GM10847 (cell line): ENCODE data around the gene SMOC2.

Experiments
- POLR2A ChIP-seq: IDR thresholded peaks from 2 replicates; pipeline ENCODE4 v1.6.1; 2011; ENCODE audit not compliant: insufficient read length; ENCODE audit errors: extremely low read depth

The SMOC2 gene

GRCh38 chr6:168440520-168441433, at the start of gene SMOC2:
Gene SMOC2, plus strand, starts transcription at chr6:168441184. Its CDS starts 187 bp downstream, at chr6:168441371.
- no peak for TF ChIP-seq POLR2A

GRCh38 chr6:168393126-168393870, 47.7 kb upstream of the SMOC2 start:
- no peak for TF ChIP-seq POLR2A

- TF ChIP-seq POLR2A, result no peak
These were observed 46.4 kb upstream of the SMOC2 start for GRCh38 chr6:168394606-168395005.

DNA sequence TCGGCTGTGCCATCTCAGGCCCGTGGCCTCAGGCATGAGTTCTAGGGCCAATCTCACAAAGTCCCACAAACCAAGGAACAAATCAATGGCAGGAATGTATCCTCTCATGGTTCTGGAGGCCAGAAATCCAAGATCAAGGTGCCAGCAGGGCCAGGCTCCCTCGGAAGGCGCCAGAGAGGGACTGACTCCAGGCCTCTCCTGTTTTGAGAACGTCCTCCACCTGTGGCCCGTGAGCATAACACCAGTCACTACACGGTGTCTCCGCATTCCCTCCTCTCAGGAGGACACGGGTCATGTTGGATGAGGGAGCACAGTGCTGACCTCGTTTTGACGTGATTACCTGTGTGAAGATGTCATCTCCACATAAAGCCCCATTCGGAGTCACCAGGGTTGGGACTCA, 45.0 kb upstream of the SMOC2 start:
- no peak for TF ChIP-seq POLR2A

- TF ChIP-seq POLR2A, result no peak
These were observed 44.4 kb upstream of the SMOC2 start for GRCh38 chr6:168396561-168396960.

- TF ChIP-seq POLR2A, result no peak
These were observed 44.0 kb upstream of the SMOC2 start for GRCh38 chr6:168397012-168397411.

DNA sequence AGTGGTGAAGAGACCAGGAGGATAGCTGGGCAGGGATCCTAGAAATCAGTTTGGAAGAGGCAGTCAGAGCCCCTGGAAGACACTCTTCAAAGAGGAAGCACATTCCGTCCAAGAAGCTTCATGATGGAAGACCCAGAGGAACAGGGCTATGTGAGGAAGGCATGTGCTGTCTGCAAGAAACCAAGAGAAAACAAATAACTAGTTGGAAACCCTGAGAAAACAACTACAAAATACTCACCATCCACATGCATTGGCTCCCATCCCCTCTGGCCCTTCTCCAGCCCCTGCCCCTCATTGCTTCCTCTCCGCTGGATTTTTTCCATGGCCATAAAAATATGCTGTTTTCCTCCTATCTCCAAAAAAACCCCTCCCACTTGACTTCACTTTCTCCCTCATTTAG, 40.9 kb upstream of the SMOC2 start:
- no peak for TF ChIP-seq POLR2A

GRCh38 chr6:168403370-168404005, 37.5 kb upstream of the SMOC2 start:
- no peak for TF ChIP-seq POLR2A

GRCh38 chr6:168404560-168404959, 36.4 kb upstream of the SMOC2 start:
- no peak for TF ChIP-seq POLR2A

DNA sequence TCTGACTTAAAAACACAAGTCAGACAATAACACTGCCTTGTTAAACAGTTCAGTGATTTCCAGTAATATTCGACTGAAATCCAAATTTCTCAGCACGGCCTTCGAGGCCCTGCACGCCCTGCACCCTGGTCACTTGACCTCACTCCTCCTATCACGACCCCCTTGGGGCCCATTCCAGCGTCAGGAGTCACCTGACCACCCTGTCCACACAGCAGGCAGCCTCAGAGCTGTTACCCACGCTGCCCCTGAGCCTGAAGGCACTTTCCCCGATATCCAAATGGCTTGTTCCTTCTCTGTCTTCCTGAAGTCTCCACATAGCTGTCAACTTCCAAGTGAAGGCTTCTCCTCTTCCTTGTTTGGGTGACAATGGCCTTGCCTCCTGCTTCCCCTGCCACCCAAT, 33.1 kb upstream of the SMOC2 start:
- TF ChIP-seq POLR2A, result no peak

DNA sequence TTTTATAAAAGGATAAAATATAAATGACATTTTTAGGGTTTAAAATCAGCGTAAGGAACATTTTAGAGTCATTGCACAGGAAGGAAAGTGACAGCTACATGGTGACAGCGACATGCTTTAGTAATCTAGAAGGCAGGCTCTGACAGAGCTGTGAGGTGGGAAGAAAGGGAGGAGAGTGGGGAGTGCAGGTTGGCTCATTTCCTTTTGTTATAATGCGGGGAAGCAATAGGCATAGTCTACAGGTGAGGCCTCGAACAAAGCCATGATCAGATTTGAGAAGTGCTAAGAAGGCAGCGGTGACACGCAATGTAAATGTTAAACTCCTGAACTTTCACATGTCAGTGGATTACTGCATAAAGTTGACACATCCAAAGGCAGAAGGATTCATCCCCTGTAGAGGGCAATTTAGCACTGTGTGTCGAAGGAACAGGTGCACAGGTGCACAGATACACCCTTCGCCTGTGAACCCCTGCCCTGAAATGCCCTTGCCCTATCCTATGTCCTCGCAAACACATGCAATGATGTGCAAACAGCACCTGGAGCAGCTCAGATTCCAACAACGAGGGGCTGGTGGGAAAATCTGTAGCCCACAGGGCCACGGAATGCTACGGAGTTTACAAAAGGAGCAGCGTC, 32.4 kb upstream of the SMOC2 start:
- no peak for TF ChIP-seq POLR2A

DNA sequence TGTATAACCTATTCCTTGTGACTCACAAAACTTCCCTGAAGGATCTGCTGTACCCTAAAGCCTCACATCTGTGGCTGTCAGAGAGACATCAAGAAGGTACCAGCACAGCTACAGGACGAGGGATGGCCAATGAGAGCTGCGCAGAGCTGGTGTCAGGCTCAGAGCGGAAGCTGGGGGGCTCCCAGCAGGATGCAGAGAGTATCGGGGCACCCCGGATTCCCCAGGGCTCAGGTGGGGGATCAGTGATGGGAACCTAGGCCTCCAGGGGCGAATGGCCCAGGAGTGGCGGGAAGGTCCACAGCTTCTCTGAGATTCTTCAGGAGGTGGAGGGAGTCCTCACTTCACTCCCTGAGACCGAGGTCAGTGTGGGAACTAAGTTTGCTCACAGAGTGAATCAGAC, 30.9 kb upstream of the SMOC2 start:
- TF ChIP-seq POLR2A, result no peak

GRCh38 chr6:168410554-168411011, 30.4 kb upstream of the SMOC2 start:
- TF ChIP-seq POLR2A, result no peak

DNA sequence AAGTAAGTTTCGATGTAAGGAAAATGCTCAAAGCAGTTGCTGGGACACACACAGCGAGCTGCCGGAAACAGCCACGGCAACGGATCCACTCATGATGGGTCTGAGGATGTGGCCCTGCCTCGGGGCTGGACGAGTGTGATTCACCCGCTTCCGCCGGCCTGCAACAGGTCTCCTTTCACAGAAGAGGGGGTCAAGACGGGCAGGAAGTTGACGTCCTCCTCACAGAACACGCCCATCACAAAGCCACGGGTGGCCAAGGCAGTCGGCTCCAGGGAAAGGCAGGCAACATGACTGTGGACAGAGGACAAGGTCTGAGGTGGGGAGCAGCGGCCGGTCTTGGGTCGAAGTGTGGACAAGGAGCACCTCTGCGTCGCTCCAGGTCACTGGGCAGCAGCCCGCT, 29.9 kb upstream of the SMOC2 start:
- TF ChIP-seq POLR2A, result no peak

DNA sequence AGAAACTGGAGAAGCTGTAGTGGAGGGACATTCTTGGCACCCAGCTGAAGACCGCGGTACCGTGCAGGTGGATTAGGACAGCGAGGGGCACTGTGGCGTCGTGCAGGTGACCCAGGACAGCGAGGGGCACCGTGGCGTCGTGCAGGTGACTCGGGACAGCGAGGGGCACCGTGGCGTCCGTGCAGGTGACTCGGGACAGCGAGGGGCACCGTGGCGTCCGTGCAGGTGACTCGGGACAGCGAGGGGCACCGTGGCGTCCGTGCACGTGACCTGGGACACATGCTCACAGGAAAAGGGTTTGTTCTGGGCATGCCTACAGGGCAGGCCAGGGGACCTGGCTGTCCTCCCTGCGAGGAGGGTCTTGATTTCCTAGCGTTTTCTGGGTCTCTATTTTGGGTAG, 29.2 kb upstream of the SMOC2 start:
- TF ChIP-seq POLR2A, result no peak
